Measurements from ENCODE around the gene AGAP1.

AGAP1 gene

GRCh38 chr2:235922839-235923238 lies 429.0 kb downstream of the AGAP1 start:
- no peak overlapping the region for H3K4me3 ChIP-seq (ENCODE audit: low read depth, low read length)
- no peak for TF ChIP-seq CTCF (IDR thresholded peaks at IDR 0.05; ENCODE audit: low read depth, low read length, missing control alignments)
- DNase-seq (ENCODE audit: low read depth): no peak

GRCh38 chr2:235923859-235924674 lies 430.2 kb downstream of the AGAP1 start:
- H3K4me3 ChIP-seq (ENCODE audit: low read depth, low read length): no peak overlapping the region
- TF ChIP-seq CTCF (IDR thresholded peaks at IDR 0.05; ENCODE audit: low read depth, low read length, missing control alignments): no peak
- no peak for DNase-seq (ENCODE audit: low read depth)

GRCh38 chr2:235924675-235925063 lies 430.8 kb downstream of the AGAP1 start:
- TF ChIP-seq CTCF (IDR thresholded peaks at IDR 0.05; ENCODE audit: low read depth, low read length, missing control alignments): no peak
- no peak for DNase-seq (ENCODE audit: low read depth)
- no peak overlapping the region for H3K4me3 ChIP-seq (ENCODE audit: low read depth, low read length)

- DNase-seq (ENCODE audit: low read depth): no peak
- TF ChIP-seq CTCF (IDR thresholded peaks at IDR 0.05; ENCODE audit: low read depth, low read length, missing control alignments): no peak
- H3K4me3 ChIP-seq (ENCODE audit: low read depth, low read length): no peak overlapping the region
Measured at GRCh38 chr2:235925250-235925919, 431.5 kb downstream of the AGAP1 start.

GRCh38 chr2:235926229-235926628 lies 432.4 kb downstream of the AGAP1 start:
- no peak overlapping the region for H3K4me3 ChIP-seq (ENCODE audit: low read depth, low read length)
- DNase-seq (ENCODE audit: low read depth): no peak
- no peak for TF ChIP-seq CTCF (IDR thresholded peaks at IDR 0.05; ENCODE audit: low read depth, low read length, missing control alignments)

GRCh38 chr2:235928751-235929370 lies 435.0 kb downstream of the AGAP1 start:
- TF ChIP-seq CTCF (IDR thresholded peaks at IDR 0.05; ENCODE audit: low read depth, low read length, missing control alignments): no peak
- DNase-seq (ENCODE audit: low read depth): no peak

More at GRCh38 chr2:235928751-235929370, 435.0 kb downstream of the AGAP1 start:
- H3K4me3 ChIP-seq (ENCODE audit: low read depth, low read length): no peak overlapping the region

All from GM12864 (cell line).